Stomach (tissue), 9 donors: Measurements from ENCODE around the gene PEAK3. TPM values are rescaled to one million over a fixed set of nuclear protein-coding genes. Genes with fewer than 3 reads are reported as not detected.
A peak's percentile ranks its signal among the peaks of the same experiment; 100 is the strongest.

Experiments
- DNase-seq, 2 donors: peaks; one replicate each; pipeline versions ENCODE4 v3.0.0 to v3.0.0-alpha.2; 2013 to 2019
- H3K27ac ChIP-seq, 5 donors: fragments of 200-600 bp in 4 of 5; sonication (generic) in 4 of 5; one replicate each; pipeline ENCODE4 v1.5.1; 2013 to 2019; ENCODE audit warnings: mild to moderate bottlenecking in 1 of 5, moderate library complexity in 1 of 5
- H3K27me3 ChIP-seq, 3 donors: fragments of 200-600 bp; sonication (generic); one replicate each; pipeline ENCODE4 v1.5.1; 2017 to 2019; ENCODE audit warnings: mixed run types in 1 of 3
- H3K36me3 ChIP-seq, 4 donors: fragments of 200-600 bp; sonication (generic); 1 replicate in 3 of 4; 2 replicates in 1 of 4; pipeline ENCODE4 v1.5.1; 2016 to 2019
- H3K4me1 ChIP-seq, 4 donors: fragments of 200-600 bp; sonication (generic); one replicate each; pipeline ENCODE4 v1.5.1; 2016 to 2019
- H3K4me3 ChIP-seq, 4 donors: fragments of 200-600 bp; sonication (generic) in 3 of 4; one replicate each; pipeline ENCODE4 v1.5.1; 2016 to 2019; ENCODE audit warnings: mild to moderate bottlenecking in 1 of 4
- H3K9me3 ChIP-seq, 4 donors: fragments of 200-600 bp; sonication (generic); one replicate each; pipeline ENCODE4 v1.5.1; 2016 to 2019
- EP300 ChIP-seq: sonication (generic); formaldehyde crosslinking; IDR thresholded peaks from one replicate; pipeline ENCODE4 v1.6.1; 2017; ENCODE audit warnings: antibody characterized with exemption
- POLR2A ChIP-seq, 4 donors: fragments of 450-650 bp; IDR thresholded peaks; one replicate each; pipeline ENCODE4 v1.6.1; 2016; ENCODE audit warnings: antibody characterized with exemption in 4 of 4, control low read depth in 2 of 4, mild to moderate bottlenecking in 1 of 4, moderate library complexity in 1 of 4
- POLR2AphosphoS5 ChIP-seq, 3 donors: sonication (generic); formaldehyde crosslinking; IDR thresholded peaks; one replicate each; pipeline ENCODE4 v1.6.1; 2016; ENCODE audit warnings: antibody characterized with exemption in 3 of 3
- WGBS, 5 donors: extraction: QIAGEN DNeasy Blood & Tissue Kit in 3 of 5; methylation state at CpG; one replicate each; pipeline versions ENCODE4 v1.1.5 to v1.1.7; 2013 to 2018; 5-methylcytosine and 5-hydroxymethylcytosine counted together
- intact Hi-C: fragments of 100-400 bp; cut with DNase I; formaldehyde crosslinking; loops from one replicate; pipeline ENCODE4 v1.15.1; 2023; ENCODE audit warnings: low total_unique reads
- polyA plus RNA-seq, 3 donors: library from polyadenylated mRNA; stranded (reverse); fragments of 200-250 nt; gene quantifications; one replicate each; pipeline ENCODE4 v1.2.3, GENCODE V29; 2013
- total RNA-seq, 5 donors: library from RNA; depleted of rRNA; stranded (reverse); fragments of >200 nt; gene quantifications; one replicate each; pipeline versions ENCODE4 v1.1.0 to v1.2.3, GENCODE V29; 2014 to 2016
- TF ChIP-seq, protein P1 (sequence below), 7 experiments: fragments of 450-650 bp in 4 of 7; fragments of 200-600 bp in 3 of 7; sonication (generic) in 3 of 7; IDR thresholded peaks; one replicate each; pipeline ENCODE4 v1.5.1; 2016 to 2019; ENCODE audit warnings: antibody characterized with exemption in 7 of 7, control low read depth in 2 of 7, mild to moderate bottlenecking in 1 of 7
- donor health status: healthy with polysubstance abuse.
- donor health status: Bipolar disorder and iron deficiency.
- donor health status: healthy.

Gene PEAK3
- total and polyA plus RNA-seq, 8 donors, result 0.15 to 1.4 (median 0.59) TPM; not detected in 4

DNA sequence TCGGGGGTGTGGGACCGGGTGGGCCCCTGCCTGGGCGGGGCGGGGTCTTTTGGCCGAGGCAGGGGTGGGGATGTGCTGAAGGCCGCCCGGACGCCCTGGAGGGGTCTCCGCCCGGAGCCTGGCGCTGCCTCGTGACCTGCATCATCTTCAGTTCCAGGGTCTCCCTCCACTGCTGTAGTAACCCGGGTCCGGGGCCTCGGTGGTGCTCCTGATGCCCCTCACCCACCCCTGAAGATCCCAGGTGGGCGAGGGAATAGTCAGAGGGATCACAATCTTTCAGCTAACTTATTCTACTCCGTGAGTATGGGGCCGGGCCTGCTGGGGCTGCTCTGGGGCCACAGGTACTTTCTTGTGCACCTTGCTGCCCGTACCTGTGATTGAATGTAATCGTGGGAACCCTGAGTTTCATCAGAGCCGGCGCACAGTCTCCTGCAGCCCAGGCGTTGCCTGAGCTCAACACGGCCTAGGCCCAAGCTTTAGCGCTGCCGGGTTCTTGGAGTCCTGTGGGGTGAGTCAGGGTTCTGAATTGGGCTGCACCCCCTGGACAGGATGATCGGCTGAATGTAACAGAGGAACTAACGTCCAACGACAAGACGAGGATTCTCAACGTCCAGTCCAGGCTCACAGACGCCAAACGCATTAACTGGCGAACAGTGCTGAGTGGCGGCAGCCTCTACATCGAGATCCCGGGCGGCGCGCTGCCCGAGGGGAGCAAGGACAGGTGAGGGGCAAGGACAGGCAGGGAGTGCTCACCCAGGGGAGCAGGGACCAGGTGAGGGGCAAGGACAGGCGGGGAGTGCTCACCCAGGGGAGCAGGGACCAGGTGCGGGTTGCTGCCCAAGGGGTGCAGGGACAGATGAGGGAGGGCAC is 10.5 kb downstream of the PEAK3 start:
- Histone ChIP-seq H3K4me3 (peak overlapping the region; percentile 97 to 100 (median 99)), H3K27ac (peak overlapping the region; percentile 96 to 99 (median 98)), H3K4me1 (peaks cover 53 to 80% (median 67%) of the 10 kb centered on the region in 4 donors), H3K36me3 (peaks cover 13 to 37% (median 31%) of the 10 kb centered on the region in 4 donors), H3K27me3 (no peaks in the 10 kb centered on the region), H3K9me3 (no peaks in the 10 kb centered on the region)
- TF ChIP-seq, protein P1, sequence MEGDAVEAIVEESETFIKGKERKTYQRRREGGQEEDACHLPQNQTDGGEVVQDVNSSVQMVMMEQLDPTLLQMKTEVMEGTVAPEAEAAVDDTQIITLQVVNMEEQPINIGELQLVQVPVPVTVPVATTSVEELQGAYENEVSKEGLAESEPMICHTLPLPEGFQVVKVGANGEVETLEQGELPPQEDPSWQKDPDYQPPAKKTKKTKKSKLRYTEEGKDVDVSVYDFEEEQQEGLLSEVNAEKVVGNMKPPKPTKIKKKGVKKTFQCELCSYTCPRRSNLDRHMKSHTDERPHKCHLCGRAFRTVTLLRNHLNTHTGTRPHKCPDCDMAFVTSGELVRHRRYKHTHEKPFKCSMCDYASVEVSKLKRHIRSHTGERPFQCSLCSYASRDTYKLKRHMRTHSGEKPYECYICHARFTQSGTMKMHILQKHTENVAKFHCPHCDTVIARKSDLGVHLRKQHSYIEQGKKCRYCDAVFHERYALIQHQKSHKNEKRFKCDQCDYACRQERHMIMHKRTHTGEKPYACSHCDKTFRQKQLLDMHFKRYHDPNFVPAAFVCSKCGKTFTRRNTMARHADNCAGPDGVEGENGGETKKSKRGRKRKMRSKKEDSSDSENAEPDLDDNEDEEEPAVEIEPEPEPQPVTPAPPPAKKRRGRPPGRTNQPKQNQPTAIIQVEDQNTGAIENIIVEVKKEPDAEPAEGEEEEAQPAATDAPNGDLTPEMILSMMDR (IDR thresholded peaks at IDR 0.05), result no peak
- no peak for TF ChIP-seq POLR2AphosphoS5 (IDR thresholded peaks at IDR 0.05)
- no peak for TF ChIP-seq POLR2A (IDR thresholded peaks at IDR 0.05)
- no peak for TF ChIP-seq EP300
- peak in 1 of 2 donors; percentile 43 for DNase-seq
- intact Hi-C loops, result loop anchor here (5.0 kb wide), 1 partner anchor 39 kb away; no protein-coding TSS in a partner anchor
- WGBS, 5 donors, result 14 to 28% (median 17%) methylated on average over 24 to 43 of the region's 43 CpGs

GRCh38 chr19:2270423-2271233 is 11.3 kb downstream of the PEAK3 start:
- intact Hi-C loops, result loop anchor here (5.0 kb wide), 1 partner anchor 38 kb away; no protein-coding TSS in a partner anchor
- TF ChIP-seq, protein P1 (IDR thresholded peaks at IDR 0.05), result no peak
- TF ChIP-seq POLR2AphosphoS5 (IDR thresholded peaks at IDR 0.05) (peak; percentile 78 to 89 (median 84)), EP300 (no peak), POLR2A (IDR thresholded peaks at IDR 0.05) (no peak)
- H3K27me3 ChIP-seq, result no peaks in the 10 kb centered on the region
- peaks cover 13 to 28% (median 23%) of the 10 kb centered on the region in 4 donors for H3K36me3 ChIP-seq
- 0 to 1% (median 1%) methylated on average over 28 to 88 of the region's 88 CpGs for WGBS, 5 donors
- H3K4me3 ChIP-seq, result peak overlapping the region; percentile 97 to 100 (median 99)
- peak overlapping the region; percentile 96 to 99 (median 98) for H3K27ac ChIP-seq
- peak; percentile 82 to 95 for DNase-seq
- H3K9me3 ChIP-seq, result no peaks in the 10 kb centered on the region
- H3K4me1 ChIP-seq, result peaks cover 47 to 80% (median 64%) of the 10 kb centered on the region in 4 donors

DNA sequence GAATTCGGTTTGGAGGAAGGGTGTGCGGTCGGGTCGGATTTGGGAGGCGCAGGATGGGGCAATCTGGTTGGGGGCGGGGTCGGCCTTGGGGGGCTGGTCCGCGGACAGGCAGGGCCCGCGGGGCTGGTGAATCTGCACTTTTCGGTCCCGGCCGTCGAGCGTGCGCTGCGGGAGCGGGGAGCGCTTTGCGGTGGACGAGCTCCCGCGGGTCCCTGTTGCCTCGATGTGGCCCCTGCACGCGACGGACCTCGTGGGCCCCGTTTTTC is 11.9 kb downstream of the PEAK3 start:
- Histone ChIP-seq H3K27me3 (no peaks in the 10 kb centered on the region), H3K4me1 (peaks cover 42 to 78% (median 59%) of the 10 kb centered on the region in 4 donors), H3K9me3 (no peaks in the 10 kb centered on the region), H3K4me3 (peak overlapping the region; percentile 97 to 100 (median 99)), H3K36me3 (peaks cover 13 to 23% (median 21%) of the 10 kb centered on the region in 4 donors), H3K27ac (peak overlapping the region; percentile 96 to 99 (median 98))
- TF ChIP-seq, protein P1 (IDR thresholded peaks at IDR 0.05), result no peak
- no peak for TF ChIP-seq POLR2A (IDR thresholded peaks at IDR 0.05)
- TF ChIP-seq EP300, result no peak
- no peak for TF ChIP-seq POLR2AphosphoS5 (IDR thresholded peaks at IDR 0.05)
- no peak for DNase-seq
- 0 to 1% (median 0%) methylated on average over 7 to 30 of the region's 30 CpGs for WGBS, 5 donors
- intact Hi-C loops, result loop anchor here (5.0 kb wide), 1 partner anchor 38 kb away; no protein-coding TSS in a partner anchor
